ENCODE data around the gene WWOX. TPM values are rescaled to one million over a fixed set of nuclear protein-coding genes. Genes with fewer than 3 reads are reported as not detected.

The WWOX gene
- total RNA-seq, 1 experiment from 2014 or later = 15.6 TPM

- Histone ChIP-seq H3T11ph (ENCODE audit: low read length) (no peak overlapping the region), H4K8ac (replicated peaks; ENCODE audit: insufficient read length, low read depth, low read length) (no peak overlapping the region), H3K23ac (ENCODE audit: insufficient read length, low read depth, low read length) (no peak overlapping the region), H4K20me1 (ENCODE audit: control insufficient read depth, insufficient read depth, insufficient read length) (no peaks in the 10 kb centered on the region), H4K5ac (ENCODE audit: insufficient read length, low read depth, low read length) (no peak overlapping the region), H2BK120ac (ENCODE audit: low read depth, low read length, poor library complexity, severe bottlenecking) (no peak overlapping the region), H2AK5ac (ENCODE audit: insufficient read length, low read length) (no peak overlapping the region), H3K14ac (ENCODE audit: insufficient read depth, low read length) (no peak overlapping the region), H3K23me2 (ENCODE audit: insufficient read length, low read depth, low read length, poor library complexity, severe bottlenecking) (no peaks in the 10 kb centered on the region), H3K56ac (ENCODE audit: insufficient read length, low read depth, low read length) (no peak overlapping the region), H2BK5ac (ENCODE audit: insufficient read length, low read length) (no peak overlapping the region), H3K27me3 (ENCODE audit: insufficient read depth, low read length) (no peaks in the 10 kb centered on the region), H3K79me2 (ENCODE audit: insufficient read depth, low read length) (no peaks in the 10 kb centered on the region), H2AFZ (ENCODE audit: low read length) (no peak overlapping the region), H2BK15ac (ENCODE audit: low read depth, low read length) (no peak overlapping the region), H4K91ac (ENCODE audit: insufficient read length, low read depth, low read length) (no peak overlapping the region), H3K27ac (ENCODE audit: insufficient read length, low read depth, low read length) (peak overlapping the region; percentile 23), H2BK12ac (ENCODE audit: insufficient read length, low read depth, low read length) (no peak overlapping the region), H3K9ac (ENCODE audit: extremely low read depth, insufficient read length, low read length) (no peak overlapping the region), H3K9me3 (ENCODE audit: control insufficient read depth, low read depth, low read length) (no peaks in the 10 kb centered on the region), H3K4me1 (ENCODE audit: insufficient read depth, low read length) (no peaks in the 10 kb centered on the region), H3K4ac (ENCODE audit: low read depth, low read length) (no peak overlapping the region), H3K18ac (ENCODE audit: insufficient read length, low read depth, low read length) (no peak overlapping the region), H3K4me2 (ENCODE audit: insufficient read depth, insufficient read length, low read length) (no peak overlapping the region), H2BK20ac (ENCODE audit: low read depth, low read length, poor library complexity, severe bottlenecking) (no peak overlapping the region), H3K79me1 (ENCODE audit: insufficient read depth, low read depth, low read length, poor library complexity, severe bottlenecking) (no peaks in the 10 kb centered on the region)
- Mint-ChIP-seq H3K27ac (no peak overlapping the region), H3K36me3 (ENCODE audit: insufficient read depth in 1 of 3, low read depth in 3 of 3) (no peaks in the 10 kb centered on the region), H3K27me3 (ENCODE audit: low read depth) (no peaks in the 10 kb centered on the region), H3K4me1 (peaks cover 9 to 12% of the 10 kb centered on the region in 2 experiments), H3K9me3 (no peaks in the 10 kb centered on the region), H3K4me3 (no peak overlapping the region)
- no CpG with 5 or more reads among the region's 2 CpGs for WGBS (ENCODE audit: extremely low coverage, insufficient read length, low lambda C conversion rate)
- TF ChIP-seq CTCF (conservative IDR thresholded peaks at IDR 0.05) = no peak
- DNase-seq = no peak
These were observed 732.6 kb downstream of the WWOX start for GRCh38 chr16:78832100-78832499.
